NB4 (cell line): ENCODE results near the gene TNFAIP8L2.
"Not testable (repeated sequence)": the region's sequence is repeated elsewhere in the genome, so short reads cannot be mapped to it uniquely, and the experiment has no call there.

Experiments
- DNase-seq: peaks from one replicate; pipeline ENCODE4 v3.0.0; 2010; ENCODE audit warnings: low read depth
- H3K4me3 ChIP-seq: one replicate; pipeline ENCODE4 v1.5.1; 2011; ENCODE audit warnings: mild to moderate bottlenecking, low read depth, low read length, moderate library complexity
- CTCF ChIP-seq: IDR thresholded peaks from one replicate; pipeline ENCODE4 v1.5.1; 2012; ENCODE audit warnings: low read depth, low read length
- MYC ChIP-seq: IDR thresholded peaks from 2 replicates; pipeline ENCODE4 v1.6.1; 2011; ENCODE audit warnings: low read depth, low read length
- POLR2A ChIP-seq: IDR thresholded peaks from 2 replicates; pipeline ENCODE4 v1.6.1; 2011; ENCODE audit warnings: mild to moderate bottlenecking; ENCODE audit not compliant: insufficient read length; ENCODE audit errors: extremely low read depth
- TF ChIP-seq, protein P1 (sequence below): IDR thresholded peaks from 2 replicates; pipeline ENCODE4 v1.6.1; 2011; ENCODE audit warnings: low read depth, low read length

The TNFAIP8L2 gene

GRCh38 chr1:151175863-151176262 lies 19.4 kb downstream of the TNFAIP8L2 start, which contains the start of gene TMOD4:
TSS of gene TMOD4 (minus strand) at chr1:151175981. CDS start at chr1:151174875, 1,106 bp downstream.
- TF ChIP-seq, protein P1, sequence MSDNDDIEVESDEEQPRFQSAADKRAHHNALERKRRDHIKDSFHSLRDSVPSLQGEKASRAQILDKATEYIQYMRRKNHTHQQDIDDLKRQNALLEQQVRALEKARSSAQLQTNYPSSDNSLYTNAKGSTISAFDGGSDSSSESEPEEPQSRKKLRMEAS: no peak
- TF ChIP-seq MYC (no peak), CTCF (peak; percentile 56), POLR2A (no peak)
- no peak within 1 kb of the TSS for H3K4me3 ChIP-seq
- peak; percentile 49 for DNase-seq

- DNase-seq: no peak
- no peak overlapping the region for H3K4me3 ChIP-seq
- TF ChIP-seq CTCF (no peak), POLR2A (no peak), MYC (no peak)
- TF ChIP-seq, protein P1: no peak
Measured at GRCh38 chr1:151176514-151177045, 20.1 kb downstream of the TNFAIP8L2 start.

DNA sequence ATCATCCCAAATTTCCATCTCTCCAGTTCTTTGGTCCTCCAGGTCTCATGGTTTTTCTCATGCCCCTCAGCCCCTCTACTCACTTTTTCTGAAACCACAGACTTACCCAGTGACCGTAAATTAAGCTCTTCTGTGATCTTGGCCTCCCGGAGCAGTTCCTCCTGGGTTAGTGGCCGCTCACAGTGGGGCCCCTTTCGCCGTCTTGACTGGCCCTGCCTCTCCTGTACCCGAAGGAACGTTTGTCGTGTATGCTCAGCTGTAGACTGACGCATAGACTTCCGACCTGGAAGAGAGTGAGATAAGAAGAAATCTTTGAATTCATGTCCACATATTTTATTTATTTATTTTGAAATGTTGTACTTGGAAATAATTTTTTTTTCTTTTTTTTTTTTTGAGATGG lies 27.8 kb downstream of the TNFAIP8L2 start:
- TF ChIP-seq MYC (no peak), POLR2A (no peak), CTCF (no peak)
- TF ChIP-seq, protein P1: no peak

DNA sequence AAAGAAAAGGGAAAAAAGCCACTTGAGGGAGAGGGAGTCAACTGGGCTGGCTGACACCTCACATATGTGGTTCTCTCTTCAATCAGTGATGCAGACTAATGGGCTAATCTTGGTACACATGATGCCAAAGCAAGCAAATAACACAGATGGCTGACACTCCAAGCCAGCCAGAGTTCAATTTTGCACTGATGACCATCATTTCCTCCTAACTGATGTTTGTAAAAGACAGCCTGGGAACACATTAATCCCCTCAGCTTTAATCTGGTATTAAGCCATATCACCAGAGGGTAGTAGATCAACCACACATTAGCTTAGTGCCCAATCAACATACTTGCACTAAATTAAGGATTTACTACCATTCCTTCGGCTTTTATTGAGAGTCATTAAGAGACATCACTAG lies 30.8 kb downstream of the TNFAIP8L2 start:
- no peak for DNase-seq
- TF ChIP-seq POLR2A: no peak
- TF ChIP-seq CTCF: no peak
- TF ChIP-seq MYC: no peak
- TF ChIP-seq, protein P1: no peak
- no peak overlapping the region for H3K4me3 ChIP-seq

More for the DNA sequence above, 27.8 kb downstream of the TNFAIP8L2 start:
- DNase-seq: no peak
- no peak overlapping the region for H3K4me3 ChIP-seq

GRCh38 chr1:151188667-151189066 lies 32.2 kb downstream of the TNFAIP8L2 start:
- peak overlapping the region; percentile 96 for H3K4me3 ChIP-seq
- not testable (repeated sequence) for DNase-seq

- H3K4me3 ChIP-seq: peak within 1 kb of the TSS; percentile 96
- no peak for TF ChIP-seq CTCF
- peak; percentile 72 for TF ChIP-seq POLR2A
- peak; percentile 22; the same call in 1 of the 2 replicates for TF ChIP-seq MYC
- TF ChIP-seq, protein P1: peak; percentile 52
Measured at GRCh38 chr1:151189637-151190445, 33.4 kb downstream of the TNFAIP8L2 start, which contains the start of gene VPS72. TSS of gene VPS72 (minus strand) at chr1:151190197. CDS start at chr1:151190121, 76 bp downstream.

More at GRCh38 chr1:151189637-151190445, 33.4 kb downstream of the TNFAIP8L2 start, which contains the start of gene VPS72:
- peak; percentile 93 for DNase-seq
